ENCODE measurements around the gene PRR5.
A peak's percentile ranks its signal among the peaks of the same experiment; 100 is the strongest.

Gene PRR5

GRCh38 chr22:44759430-44760310, 57.7 kb downstream of the PRR5 start:
- DNase-seq: no peak

- DNase-seq: no peak
These were observed 58.5 kb downstream of the PRR5 start for GRCh38 chr22:44760476-44760875.

GRCh38 chr22:44761025-44761424, 59.0 kb downstream of the PRR5 start:
- DNase-seq: no peak

GRCh38 chr22:44764373-44764772, 62.4 kb downstream of the PRR5 start:
- DNase-seq: no peak

- DNase-seq: no peak
These were observed 63.0 kb downstream of the PRR5 start for GRCh38 chr22:44764974-44765373.

- peak; percentile 15 for DNase-seq
These were observed 63.7 kb downstream of the PRR5 start for GRCh38 chr22:44765571-44766285.

GRCh38 chr22:44773082-44773481, 71.1 kb downstream of the PRR5 start:
- DNase-seq: no peak

- DNase-seq: no peak
These were observed 73.9 kb downstream of the PRR5 start for GRCh38 chr22:44775862-44776261.

- no peak for DNase-seq
These were observed 74.8 kb downstream of the PRR5 start for GRCh38 chr22:44776605-44777363.

- no peak for DNase-seq
These were observed 75.4 kb downstream of the PRR5 start for GRCh38 chr22:44777364-44777755.

- no peak for DNase-seq
These were observed 79.0 kb downstream of the PRR5 start for GRCh38 chr22:44780876-44781449.

- no peak for DNase-seq
These were observed 80.5 kb downstream of the PRR5 start for GRCh38 chr22:44782363-44782963.

- DNase-seq: no peak
These were observed 81.1 kb downstream of the PRR5 start for GRCh38 chr22:44783091-44783490.

GRCh38 chr22:44783581-44783980, 81.6 kb downstream of the PRR5 start:
- no peak for DNase-seq

GRCh38 chr22:44786136-44786535, 84.1 kb downstream of the PRR5 start:
- DNase-seq: no peak

GRCh38 chr22:44786610-44787009, 84.6 kb downstream of the PRR5 start:
- no peak for DNase-seq
